Neural cell (in vitro differentiated cells): ENCODE measurements around the gene SLC4A8. TPM values are rescaled to one million over a fixed set of nuclear protein-coding genes. Genes with fewer than 3 reads are reported as not detected.

Source experiments
- H2AFZ ChIP-seq: fragments of 200-600, 300-800 bp; sonication (generic), shearing (Covaris generic); 2 replicates; pipeline ENCODE4 v1.6.0; 2014; ENCODE audit warnings: low read depth, mild to moderate bottlenecking, antibody characterized with exemption, low read length, moderate library complexity
- H3F3A ChIP-seq: fragments of 200-600 bp; shearing (Covaris generic); 2 replicates; pipeline ENCODE4 v1.6.1; 2016; ENCODE audit warnings: mild to moderate bottlenecking, moderate library complexity, mixed read lengths, antibody characterized with exemption, low read length; ENCODE audit not compliant: insufficient read depth, poor library complexity, severe bottlenecking
- H3K27ac ChIP-seq: fragments of 200-600, 300-800 bp; sonication (generic), shearing (Covaris generic); 2 replicates; pipeline ENCODE4 v1.5.1; 2014; ENCODE audit warnings: mild to moderate bottlenecking, low read length, moderate library complexity
- H3K27me3 ChIP-seq: fragments of 300-800, 200-600 bp; sonication (generic), shearing (Covaris generic); 2 replicates; pipeline ENCODE4 v1.6.0; 2014; ENCODE audit warnings: mild to moderate bottlenecking, low read depth, low read length, moderate library complexity; ENCODE audit not compliant: insufficient read depth
- H3K36me3 ChIP-seq: fragments of 300-800, 200-600 bp; sonication (generic), shearing (Covaris generic); 2 replicates; pipeline ENCODE4 v1.5.1; 2014; ENCODE audit warnings: mild to moderate bottlenecking, antibody characterized with exemption, low read length, moderate library complexity; ENCODE audit not compliant: insufficient read depth
- H3K4me2 ChIP-seq: fragments of 300-800, 200-600 bp; sonication (generic), shearing (Covaris generic); 2 replicates; pipeline ENCODE4 v1.6.0; 2014; ENCODE audit warnings: mild to moderate bottlenecking, low read length
- H3K4me3 ChIP-seq: fragments of 300-800, 200-600 bp; sonication (generic), shearing (Covaris generic); 2 replicates; pipeline ENCODE4 v1.5.1; 2014; ENCODE audit warnings: mild to moderate bottlenecking, low read length, moderate library complexity
- H3K79me2 ChIP-seq: fragments of 200-600 bp; shearing (Covaris generic); replicated peaks from 2 replicates; pipeline ENCODE4 v1.6.0; 2014; ENCODE audit warnings: mild to moderate bottlenecking, low read length, moderate library complexity; ENCODE audit not compliant: insufficient read depth
- H3K9ac ChIP-seq: fragments of 300-800, 200-600 bp; sonication (generic), shearing (Covaris generic); 2 replicates; pipeline ENCODE4 v1.6.1; 2016; ENCODE audit warnings: mild to moderate bottlenecking, low read length, mixed read lengths
- H3K9me2 ChIP-seq: fragments of 200-600 bp; shearing (Covaris generic); 2 replicates; pipeline ENCODE4 v1.6.1; 2016; ENCODE audit warnings: mild to moderate bottlenecking, low read length, mixed read lengths; ENCODE audit not compliant: insufficient read depth
- H3K9me3 ChIP-seq: fragments of 200-600, 300-800 bp; sonication (generic), shearing (Covaris generic); 2 replicates; pipeline ENCODE4 v1.6.1; 2016; ENCODE audit warnings: mild to moderate bottlenecking, mixed run types, low read length, moderate library complexity, mixed read lengths
- H4K20me1 ChIP-seq: fragments of 200-600 bp; shearing (Covaris generic); 2 replicates; pipeline ENCODE4 v1.6.1; 2016; ENCODE audit warnings: mild to moderate bottlenecking, mixed run types; ENCODE audit not compliant: insufficient read depth
- CTCF ChIP-seq: fragments of 450-650 bp; IDR thresholded peaks from 2 replicates; pipeline ENCODE4 v1.5.1; 2014; ENCODE audit warnings: antibody characterized with exemption, mild to moderate bottlenecking, moderate library complexity; ENCODE audit not compliant: poor library complexity, severe bottlenecking
- EP300 ChIP-seq: fragments of 450-650 bp; conservative IDR thresholded peaks from 2 replicates; pipeline ENCODE4 v1.6.1; 2014; ENCODE audit warnings: antibody characterized with exemption, mild to moderate bottlenecking, moderate library complexity; ENCODE audit not compliant: poor library complexity, severe bottlenecking
- EZH2 ChIP-seq: fragments of 200-600, 300-800 bp; shearing (Covaris generic), sonication (generic); IDR thresholded peaks from 2 replicates; pipeline ENCODE4 v1.6.1; 2014; ENCODE audit warnings: antibody characterized with exemption, low read length, borderline replicate concordance, mild to moderate bottlenecking; ENCODE audit not compliant: insufficient read depth, poor library complexity, severe bottlenecking
- MXI1 ChIP-seq: fragments of 450-650 bp; conservative IDR thresholded peaks from 2 replicates; pipeline ENCODE4 v1.6.1; 2014; ENCODE audit warnings: antibody characterized with exemption, mild to moderate bottlenecking; ENCODE audit not compliant: poor library complexity, severe bottlenecking
- POLR2AphosphoS5 ChIP-seq: IDR thresholded peaks from 2 replicates; pipeline ENCODE4 v1.6.1; 2012
- REST ChIP-seq: IDR thresholded peaks from 2 replicates; pipeline ENCODE4 v1.6.1; 2012; ENCODE audit warnings: borderline replicate concordance
- SMC3 ChIP-seq: fragments of 450-650 bp; conservative IDR thresholded peaks from 2 replicates; pipeline ENCODE4 v1.6.1; 2014; ENCODE audit warnings: antibody characterized with exemption, mild to moderate bottlenecking, moderate library complexity; ENCODE audit not compliant: poor library complexity
- polyA plus RNA-seq: library from polyadenylated mRNA; depleted of rRNA; stranded (reverse); fragments of >200 nt; gene quantifications from 2 replicates; pipeline ENCODE4 v1.2.3, GENCODE V29; 2014

The SLC4A8 gene
- polyA plus RNA-seq, 1 donor from 2014 or later: 37.8 TPM

- Histone ChIP-seq H3K4me3 (peak overlapping the region; percentile 65), H2AFZ (no peak overlapping the region), H3K27ac (no peak overlapping the region), H3K79me2 (no peaks in the 10 kb centered on the region), H4K20me1 (no peaks in the 10 kb centered on the region), H3F3A (no peaks in the 10 kb centered on the region), H3K4me2 (no peak overlapping the region), H3K9me3 (no peaks in the 10 kb centered on the region), H3K27me3 (peaks cover 56% of the 10 kb centered on the region), H3K9me2 (no peaks in the 10 kb centered on the region), H3K36me3 (no peaks in the 10 kb centered on the region), H3K9ac (no peak overlapping the region)
- TF ChIP-seq EP300: no peak
- TF ChIP-seq MXI1: no peak
- TF ChIP-seq CTCF: no peak
- no peak for TF ChIP-seq EZH2
These were observed 33.7 kb upstream of the SLC4A8 start for GRCh38 chr12:51390891-51391282.

GRCh38 chr12:51391283-51392123 is 33.1 kb upstream of the SLC4A8 start, which contains the start of gene GALNT6:
Gene GALNT6 (minus strand): TSS chr12:51391406. CDS start chr12:51379781, 11,625 bp downstream.
- peak within 1 kb of the TSS; percentile 9 for H3K9ac ChIP-seq
- no peak within 1 kb of the TSS for H3K27ac ChIP-seq
- H3K36me3 ChIP-seq: no peaks in the 10 kb centered on the region
- H3K9me3 ChIP-seq: no peaks in the 10 kb centered on the region
- peaks cover 56% of the 10 kb centered on the region for H3K27me3 ChIP-seq
- no peaks in the 10 kb centered on the region for H3F3A ChIP-seq
- H2AFZ ChIP-seq: no peak within 1 kb of the TSS
- H3K4me3 ChIP-seq: peak within 1 kb of the TSS; percentile 65
- no peak within 1 kb of the TSS for H3K4me2 ChIP-seq
- TF ChIP-seq POLR2AphosphoS5 (no peak), EZH2 (no peak), MXI1 (no peak), SMC3 (no peak), REST (no peak), CTCF (no peak)
- H3K9me2 ChIP-seq: no peaks in the 10 kb centered on the region
- H4K20me1 ChIP-seq: no peaks in the 10 kb centered on the region
- no peaks in the 10 kb centered on the region for H3K79me2 ChIP-seq
